Measurements from ENCODE around the gene RIBC2. TPM values are rescaled to one million over a fixed set of nuclear protein-coding genes. Genes with fewer than 3 reads are reported as not detected.

Gene RIBC2
- total RNA-seq, 1 donor from 2014 or later = 0.52 TPM

- no peak overlapping the region for H3K9ac ChIP-seq (ENCODE audit: low read depth in 1 of 3, low read length in 3 of 3)
- H3K4me3 ChIP-seq (ENCODE audit: low read length in 3 of 3) = no peak overlapping the region
- no peaks in the 10 kb centered on the region for H3K36me3 ChIP-seq (ENCODE audit: control insufficient read depth in 3 of 3, insufficient read depth in 3 of 3, low read length in 3 of 3)
- no peaks in the 10 kb centered on the region for H3K9me3 ChIP-seq (ENCODE audit: control insufficient read depth in 3 of 3, low read length in 3 of 3)
- no peaks in the 10 kb centered on the region for H3K27me3 ChIP-seq (ENCODE audit: control insufficient read depth in 3 of 3, insufficient read depth in 3 of 3, low read length in 3 of 3)
- H3K4me1 ChIP-seq (ENCODE audit: control insufficient read depth in 3 of 3, insufficient read depth in 3 of 3, low read length in 3 of 3) = no peaks in the 10 kb centered on the region
- no peak overlapping the region for H3K27ac ChIP-seq (ENCODE audit: low read depth, low read length)
Measured at GRCh38 chr22:45422237-45422983, 8.9 kb downstream of the RIBC2 start.

DNA sequence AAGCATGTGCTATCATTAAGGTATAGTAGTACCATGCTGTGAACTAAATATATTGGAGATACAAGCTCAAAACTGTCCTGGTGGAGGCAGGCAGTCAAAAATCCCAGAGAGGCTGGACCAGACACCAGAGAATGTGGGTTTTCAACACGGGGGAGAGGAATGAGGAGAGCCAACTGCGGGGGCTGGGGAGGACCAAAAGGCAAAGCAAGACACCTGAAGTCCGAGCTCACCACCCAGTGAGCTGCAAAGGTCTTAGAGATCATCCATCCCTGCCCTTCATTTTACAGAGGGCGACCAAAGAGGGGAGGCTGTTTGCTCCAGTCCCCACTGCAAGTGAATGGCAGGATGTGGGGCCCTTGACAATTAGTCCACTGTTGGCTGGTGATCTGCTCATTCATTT lies 10.0 kb downstream of the RIBC2 start:
- H3K27me3 ChIP-seq (ENCODE audit: control insufficient read depth in 3 of 3, insufficient read depth in 3 of 3, low read length in 3 of 3) = no peaks in the 10 kb centered on the region
- H3K36me3 ChIP-seq (ENCODE audit: control insufficient read depth in 3 of 3, insufficient read depth in 3 of 3, low read length in 3 of 3) = no peaks in the 10 kb centered on the region
- no peaks in the 10 kb centered on the region for H3K4me1 ChIP-seq (ENCODE audit: control insufficient read depth in 3 of 3, insufficient read depth in 3 of 3, low read length in 3 of 3)
- no peak overlapping the region for H3K27ac ChIP-seq (ENCODE audit: low read depth, low read length)
- no peak overlapping the region for H3K4me3 ChIP-seq (ENCODE audit: low read length in 3 of 3)
- no peaks in the 10 kb centered on the region for H3K9me3 ChIP-seq (ENCODE audit: control insufficient read depth in 3 of 3, low read length in 3 of 3)
- H3K9ac ChIP-seq (ENCODE audit: low read depth in 1 of 3, low read length in 3 of 3) = no peak overlapping the region

DNA sequence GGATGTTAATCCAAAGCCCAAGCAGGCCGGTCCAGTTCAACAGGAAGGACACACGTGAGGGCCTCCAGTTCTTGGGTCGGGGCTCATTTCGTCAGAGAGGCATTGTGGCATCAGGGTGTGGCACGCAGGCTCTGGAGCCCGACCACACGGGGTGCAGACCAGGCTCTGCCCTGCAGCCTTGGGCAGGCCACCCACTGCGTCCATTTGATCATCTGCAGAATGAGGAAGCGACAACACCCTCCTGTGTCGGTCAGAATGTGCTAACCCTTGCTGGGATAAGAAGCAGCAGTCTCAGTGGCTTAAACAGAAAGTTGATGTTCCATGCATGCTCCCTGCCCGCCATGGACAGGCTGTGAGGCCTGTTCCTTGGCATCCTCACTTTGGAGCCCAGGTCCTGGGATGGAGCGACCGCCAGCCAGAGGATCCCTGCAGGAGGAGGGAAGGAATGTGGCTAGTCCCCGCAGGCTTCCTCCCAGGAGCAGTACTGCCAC lies 10.8 kb downstream of the RIBC2 start:
- H3K27ac ChIP-seq (ENCODE audit: low read depth, low read length) = no peak overlapping the region
- no peak overlapping the region for H3K9ac ChIP-seq (ENCODE audit: low read depth in 1 of 3, low read length in 3 of 3)
- no peaks in the 10 kb centered on the region for H3K4me1 ChIP-seq (ENCODE audit: control insufficient read depth in 3 of 3, insufficient read depth in 3 of 3, low read length in 3 of 3)
- no peaks in the 10 kb centered on the region for H3K27me3 ChIP-seq (ENCODE audit: control insufficient read depth in 3 of 3, insufficient read depth in 3 of 3, low read length in 3 of 3)
- no peaks in the 10 kb centered on the region for H3K36me3 ChIP-seq (ENCODE audit: control insufficient read depth in 3 of 3, insufficient read depth in 3 of 3, low read length in 3 of 3)
- H3K9me3 ChIP-seq (ENCODE audit: control insufficient read depth in 3 of 3, low read length in 3 of 3) = no peaks in the 10 kb centered on the region
- no peak overlapping the region for H3K4me3 ChIP-seq (ENCODE audit: low read length in 3 of 3)

DNA sequence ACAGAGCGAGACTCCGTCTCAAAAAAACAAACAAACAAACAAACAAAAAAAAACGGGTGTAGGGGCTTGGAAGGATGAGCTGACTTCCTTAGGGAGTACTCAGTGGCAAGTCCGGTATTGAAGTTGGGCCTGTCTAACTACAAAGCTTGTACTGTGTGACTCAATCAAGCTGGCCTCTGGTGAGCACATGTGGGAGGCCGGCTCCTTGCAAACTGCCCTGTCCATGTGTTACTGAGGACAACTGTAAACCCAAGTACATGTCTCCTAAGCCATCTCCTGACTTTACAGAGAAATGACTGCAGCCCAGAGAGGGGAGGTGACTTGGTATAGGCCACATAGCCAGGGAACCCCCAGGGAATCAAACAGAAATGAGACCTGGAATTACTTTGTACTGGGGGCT lies 11.6 kb downstream of the RIBC2 start:
- no peaks in the 10 kb centered on the region for H3K4me1 ChIP-seq (ENCODE audit: control insufficient read depth in 3 of 3, insufficient read depth in 3 of 3, low read length in 3 of 3)
- H3K9ac ChIP-seq (ENCODE audit: low read depth in 1 of 3, low read length in 3 of 3) = no peak overlapping the region
- no peak overlapping the region for H3K27ac ChIP-seq (ENCODE audit: low read depth, low read length)
- no peak overlapping the region for H3K4me3 ChIP-seq (ENCODE audit: low read length in 3 of 3)
- H3K9me3 ChIP-seq (ENCODE audit: control insufficient read depth in 3 of 3, low read length in 3 of 3) = no peaks in the 10 kb centered on the region
- H3K36me3 ChIP-seq (ENCODE audit: control insufficient read depth in 3 of 3, insufficient read depth in 3 of 3, low read length in 3 of 3) = no peaks in the 10 kb centered on the region
- no peaks in the 10 kb centered on the region for H3K27me3 ChIP-seq (ENCODE audit: control insufficient read depth in 3 of 3, insufficient read depth in 3 of 3, low read length in 3 of 3)

DNA sequence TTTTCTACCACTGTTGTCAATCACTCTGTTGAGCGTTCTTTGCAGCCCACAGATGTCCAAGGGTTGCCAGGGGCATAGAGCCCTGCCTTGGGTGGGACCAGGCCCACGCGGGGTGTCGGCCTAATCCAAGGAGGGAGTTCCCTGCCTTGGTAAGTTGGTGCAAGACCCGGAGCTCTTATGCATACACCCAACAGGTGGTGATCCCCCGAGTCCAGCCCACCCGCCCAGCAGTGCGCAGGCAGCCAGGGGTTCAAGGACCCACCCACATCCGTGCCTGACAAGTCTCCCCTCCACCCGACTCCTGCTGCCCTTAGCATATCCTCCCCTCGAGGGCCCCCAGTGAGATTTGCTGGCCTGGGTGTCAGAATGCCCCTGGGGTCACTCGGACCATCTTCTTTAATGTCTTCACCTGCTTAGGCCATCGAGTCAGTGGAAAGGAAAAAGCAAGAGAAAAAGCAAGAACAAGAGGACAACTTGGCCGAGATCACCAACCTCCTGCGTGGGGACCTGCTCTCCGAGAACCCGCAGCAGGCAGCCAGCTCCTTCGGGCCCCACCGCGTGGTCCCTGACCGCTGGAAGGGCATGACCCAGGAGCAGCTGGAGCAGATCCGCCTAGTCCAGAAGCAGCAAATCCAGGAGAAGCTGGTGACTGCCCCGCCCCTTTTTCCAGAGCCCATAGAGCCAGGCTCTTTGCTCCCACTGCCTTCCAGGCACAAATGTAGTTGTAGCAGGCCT lies 12.2 kb downstream of the RIBC2 start:
- Histone ChIP-seq H3K27me3 (ENCODE audit: control insufficient read depth in 3 of 3, insufficient read depth in 3 of 3, low read length in 3 of 3) (no peaks in the 10 kb centered on the region), H3K27ac (ENCODE audit: low read depth, low read length) (no peak overlapping the region), H3K36me3 (ENCODE audit: control insufficient read depth in 3 of 3, insufficient read depth in 3 of 3, low read length in 3 of 3) (no peaks in the 10 kb centered on the region), H3K4me3 (ENCODE audit: low read length in 3 of 3) (no peak overlapping the region), H3K4me1 (ENCODE audit: control insufficient read depth in 3 of 3, insufficient read depth in 3 of 3, low read length in 3 of 3) (no peaks in the 10 kb centered on the region), H3K9ac (ENCODE audit: low read depth in 1 of 3, low read length in 3 of 3) (no peak overlapping the region), H3K9me3 (ENCODE audit: control insufficient read depth in 3 of 3, low read length in 3 of 3) (no peaks in the 10 kb centered on the region)

DNA sequence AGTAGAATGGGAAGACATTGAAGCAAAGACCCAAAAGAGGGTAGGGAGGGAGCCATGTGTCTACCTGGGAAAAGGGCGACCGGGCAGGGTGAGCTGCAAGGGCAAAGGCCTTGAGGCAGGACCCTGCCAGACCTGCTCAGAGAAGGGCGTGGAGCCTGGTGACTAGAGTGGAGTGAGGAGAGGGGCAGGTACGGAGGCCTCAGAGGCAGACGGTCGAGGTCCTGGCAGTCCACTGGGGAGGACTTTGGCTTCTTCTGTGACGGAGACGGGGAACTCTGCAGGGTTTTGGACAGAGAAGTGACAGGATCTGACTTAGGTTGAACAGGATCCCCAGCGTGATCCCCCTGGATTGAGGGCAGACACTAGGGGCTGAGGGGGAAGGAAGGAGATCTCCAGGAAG lies 12.9 kb downstream of the RIBC2 start:
- H3K9ac ChIP-seq (ENCODE audit: low read depth in 1 of 3, low read length in 3 of 3) = no peak overlapping the region
- H3K9me3 ChIP-seq (ENCODE audit: control insufficient read depth in 3 of 3, low read length in 3 of 3) = no peaks in the 10 kb centered on the region
- H3K27ac ChIP-seq (ENCODE audit: low read depth, low read length) = no peak overlapping the region
- H3K36me3 ChIP-seq (ENCODE audit: control insufficient read depth in 3 of 3, insufficient read depth in 3 of 3, low read length in 3 of 3) = no peaks in the 10 kb centered on the region
- H3K4me3 ChIP-seq (ENCODE audit: low read length in 3 of 3) = no peak overlapping the region
- no peaks in the 10 kb centered on the region for H3K4me1 ChIP-seq (ENCODE audit: control insufficient read depth in 3 of 3, insufficient read depth in 3 of 3, low read length in 3 of 3)
- no peaks in the 10 kb centered on the region for H3K27me3 ChIP-seq (ENCODE audit: control insufficient read depth in 3 of 3, insufficient read depth in 3 of 3, low read length in 3 of 3)

- Histone ChIP-seq H3K9me3 (ENCODE audit: control insufficient read depth in 3 of 3, low read length in 3 of 3) (no peaks in the 10 kb centered on the region), H3K4me1 (ENCODE audit: control insufficient read depth in 3 of 3, insufficient read depth in 3 of 3, low read length in 3 of 3) (no peaks in the 10 kb centered on the region), H3K4me3 (ENCODE audit: low read length in 3 of 3) (no peak overlapping the region), H3K27ac (ENCODE audit: low read depth, low read length) (no peak overlapping the region), H3K36me3 (ENCODE audit: control insufficient read depth in 3 of 3, insufficient read depth in 3 of 3, low read length in 3 of 3) (no peaks in the 10 kb centered on the region), H3K9ac (ENCODE audit: low read depth in 1 of 3, low read length in 3 of 3) (no peak overlapping the region), H3K27me3 (ENCODE audit: control insufficient read depth in 3 of 3, insufficient read depth in 3 of 3, low read length in 3 of 3) (no peaks in the 10 kb centered on the region)
Measured at GRCh38 chr22:45427114-45427513, 13.6 kb downstream of the RIBC2 start.

GRCh38 chr22:45428391-45429385 lies 15.2 kb downstream of the RIBC2 start:
- no peak overlapping the region for H3K9ac ChIP-seq (ENCODE audit: low read depth in 1 of 3, low read length in 3 of 3)
- no peak overlapping the region for H3K27ac ChIP-seq (ENCODE audit: low read depth, low read length)
- no peaks in the 10 kb centered on the region for H3K36me3 ChIP-seq (ENCODE audit: control insufficient read depth in 3 of 3, insufficient read depth in 3 of 3, low read length in 3 of 3)
- H3K27me3 ChIP-seq (ENCODE audit: control insufficient read depth in 3 of 3, insufficient read depth in 3 of 3, low read length in 3 of 3) = no peaks in the 10 kb centered on the region
- H3K4me1 ChIP-seq (ENCODE audit: control insufficient read depth in 3 of 3, insufficient read depth in 3 of 3, low read length in 3 of 3) = no peaks in the 10 kb centered on the region
- no peak overlapping the region for H3K4me3 ChIP-seq (ENCODE audit: low read length in 3 of 3)
- no peaks in the 10 kb centered on the region for H3K9me3 ChIP-seq (ENCODE audit: control insufficient read depth in 3 of 3, low read length in 3 of 3)

DNA sequence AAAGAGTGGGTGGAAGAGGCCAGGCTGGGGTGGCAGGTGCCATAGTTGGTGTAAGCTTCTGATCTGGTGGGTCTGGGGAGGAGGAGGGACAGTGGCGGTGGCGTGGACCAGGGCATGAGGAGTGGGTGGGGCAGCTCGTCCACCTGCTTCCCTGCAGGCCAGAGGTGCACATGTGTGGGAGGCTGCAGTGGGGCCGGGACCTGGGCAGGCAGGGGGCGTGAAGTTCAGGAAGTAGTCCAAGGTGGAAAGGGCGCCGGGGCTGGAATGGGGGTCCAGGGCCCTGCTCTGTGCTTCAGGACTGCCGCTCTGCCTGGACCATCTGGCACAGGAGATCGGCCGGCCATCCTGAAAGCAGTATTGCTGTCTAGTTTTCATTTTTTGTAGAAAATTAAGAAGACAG lies 15.9 kb downstream of the RIBC2 start:
- no peak overlapping the region for H3K4me3 ChIP-seq (ENCODE audit: low read length in 3 of 3)
- no peaks in the 10 kb centered on the region for H3K27me3 ChIP-seq (ENCODE audit: control insufficient read depth in 3 of 3, insufficient read depth in 3 of 3, low read length in 3 of 3)
- no peaks in the 10 kb centered on the region for H3K4me1 ChIP-seq (ENCODE audit: control insufficient read depth in 3 of 3, insufficient read depth in 3 of 3, low read length in 3 of 3)
- no peaks in the 10 kb centered on the region for H3K9me3 ChIP-seq (ENCODE audit: control insufficient read depth in 3 of 3, low read length in 3 of 3)
- H3K27ac ChIP-seq (ENCODE audit: low read depth, low read length) = no peak overlapping the region
- H3K36me3 ChIP-seq (ENCODE audit: control insufficient read depth in 3 of 3, insufficient read depth in 3 of 3, low read length in 3 of 3) = no peaks in the 10 kb centered on the region
- H3K9ac ChIP-seq (ENCODE audit: low read depth in 1 of 3, low read length in 3 of 3) = no peak overlapping the region

Measured in skeletal muscle tissue (tissue), 4 donors.